ENCODE results near the gene DGCR2. TPM values are rescaled to one million over a fixed set of nuclear protein-coding genes. Genes with fewer than 3 reads are reported as not detected.

The DGCR2 gene
- total RNA-seq, 1 experiment from 2014 or later, result 42.9 TPM

DNA sequence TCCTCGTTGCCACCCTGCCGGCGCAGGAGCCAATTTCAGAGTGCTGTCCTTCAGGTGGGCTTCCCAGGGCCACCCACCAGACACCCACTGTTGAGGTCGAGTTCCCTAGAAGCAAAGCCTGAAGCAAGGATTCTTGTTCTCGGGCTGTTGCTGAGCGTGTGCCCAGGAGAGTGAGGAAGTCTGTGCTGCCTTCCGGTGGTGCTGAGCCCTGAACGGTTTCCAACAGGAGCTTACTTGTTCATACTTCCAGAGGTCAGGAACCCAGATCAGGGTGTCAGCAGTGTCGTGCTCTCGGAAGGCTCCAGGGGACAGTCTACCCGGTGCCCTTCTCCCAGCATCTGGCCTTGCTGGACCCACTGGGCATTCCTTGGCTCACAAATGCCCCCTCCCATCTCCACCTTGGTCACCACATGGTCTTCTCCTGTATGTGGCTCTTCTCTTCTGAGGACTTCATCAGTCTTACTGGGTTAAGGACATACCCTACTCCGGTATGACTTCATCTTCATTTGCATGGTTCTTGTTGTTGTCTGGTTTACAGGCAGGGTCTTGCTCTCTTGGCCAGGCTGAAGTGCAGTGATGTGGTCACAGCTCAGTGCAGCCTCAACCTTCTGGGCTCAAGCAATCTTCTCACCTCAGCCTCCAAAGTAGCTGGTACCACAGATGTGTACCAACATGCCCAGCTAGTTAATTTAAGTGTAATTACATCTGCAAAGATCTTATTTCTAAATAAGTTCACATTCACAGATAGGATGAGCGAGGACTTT is 45.1 kb upstream of the DGCR2 start:
- BruUV-seq (replicated peaks), result no TSS peak
- Histone ChIP-seq H4K20me1 (ENCODE audit: insufficient read depth) (no peaks in the 10 kb centered on the region), H3K4me1 (ENCODE audit: control insufficient read depth in 1 of 2, insufficient read depth in 2 of 2, low read length in 2 of 2) (peaks cover 0 to 12% of the 10 kb centered on the region in 2 experiments; a peak in 1 of 4 replicates), H3K9me3 (ENCODE audit: control insufficient read depth in 1 of 2, insufficient read depth in 1 of 2, low read depth in 1 of 2, low read length in 2 of 2) (no peaks in the 10 kb centered on the region), H3K27me3 (ENCODE audit: insufficient read depth, low read length) (peaks cover 12% of the 10 kb centered on the region), H3K9me2 (ENCODE audit: insufficient read depth) (no peaks in the 10 kb centered on the region), H3K4me2 (ENCODE audit: low read length) (no peak overlapping the region), H3K4me3 (replicated peaks in 1 of 2; ENCODE audit: low read depth in 1 of 2, low read length in 2 of 2) (no peak overlapping the region), H2AFZ (ENCODE audit: low read depth, low read length, poor library complexity, severe bottlenecking) (no peak overlapping the region), H3K79me2 (ENCODE audit: insufficient read depth, low read length) (peaks cover 9% of the 10 kb centered on the region), H3K36me3 (ENCODE audit: control insufficient read depth in 1 of 2, insufficient read depth in 2 of 2, low read length in 2 of 2) (no peaks in the 10 kb centered on the region), H3K27ac (ENCODE audit: low read depth, low read length) (no peak overlapping the region), H3K9ac (ENCODE audit: low read length) (no peak overlapping the region)
- RAD21 ChIA-PET (ENCODE audit: low non-redundant PET in 1 of 2, low total read pairs in 2 of 2, uncharacterized antibody in 2 of 2, unreplicated experiment in 2 of 2), result no interaction called here
- intact Hi-C loops (cut with micrococcal nuclease), result no loop called here
- POLR2A ChIA-PET, result interaction anchor here (1.7 kb wide), 1 partner anchor 11 kb away, joined by 4 read pairs; the partner anchor contains the start of gene SLC25A1
- ATAC-seq, result no peak
- DNase-seq (ENCODE audit: low read depth, low spot score), result no peak
- CTCF ChIA-PET, result interaction anchor here (1.3 kb wide), 1 partner anchor 463 kb away, joined by 3 read pairs; no protein-coding TSS in a partner anchor
- TF ChIP-seq EGR1 (IDR thresholded peaks at IDR 0.05; ENCODE audit: low read depth), result no peak
- TF ChIP-seq, protein P1, sequence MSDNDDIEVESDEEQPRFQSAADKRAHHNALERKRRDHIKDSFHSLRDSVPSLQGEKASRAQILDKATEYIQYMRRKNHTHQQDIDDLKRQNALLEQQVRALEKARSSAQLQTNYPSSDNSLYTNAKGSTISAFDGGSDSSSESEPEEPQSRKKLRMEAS (IDR thresholded peaks at IDR 0.05), result no peak
- TF ChIP-seq POLR2A (IDR thresholded peaks at IDR 0.05; ENCODE audit: borderline replicate concordance, extremely low read depth, insufficient read depth, insufficient read length), result no peak
- TF ChIP-seq SP1 (IDR thresholded peaks at IDR 0.05; ENCODE audit: low read depth), result no peak
- TF ChIP-seq ZNF274 (IDR thresholded peaks at IDR 0.05; ENCODE audit: low read depth, low read length), result no peak
- TF ChIP-seq ZFX (IDR thresholded peaks at IDR 0.05), result no peak
- no peak for TF ChIP-seq ELF1 (IDR thresholded peaks at IDR 0.05; ENCODE audit: borderline replicate concordance, low read depth)
- TF ChIP-seq CBX3 (IDR thresholded peaks at IDR 0.05; ENCODE audit: low read depth), result no peak
- TF ChIP-seq TCF7L2 (IDR thresholded peaks at IDR 0.05; ENCODE audit: borderline replicate concordance, extremely low read depth, insufficient read depth, insufficient read length), result no peak
- TF ChIP-seq, protein P2, sequence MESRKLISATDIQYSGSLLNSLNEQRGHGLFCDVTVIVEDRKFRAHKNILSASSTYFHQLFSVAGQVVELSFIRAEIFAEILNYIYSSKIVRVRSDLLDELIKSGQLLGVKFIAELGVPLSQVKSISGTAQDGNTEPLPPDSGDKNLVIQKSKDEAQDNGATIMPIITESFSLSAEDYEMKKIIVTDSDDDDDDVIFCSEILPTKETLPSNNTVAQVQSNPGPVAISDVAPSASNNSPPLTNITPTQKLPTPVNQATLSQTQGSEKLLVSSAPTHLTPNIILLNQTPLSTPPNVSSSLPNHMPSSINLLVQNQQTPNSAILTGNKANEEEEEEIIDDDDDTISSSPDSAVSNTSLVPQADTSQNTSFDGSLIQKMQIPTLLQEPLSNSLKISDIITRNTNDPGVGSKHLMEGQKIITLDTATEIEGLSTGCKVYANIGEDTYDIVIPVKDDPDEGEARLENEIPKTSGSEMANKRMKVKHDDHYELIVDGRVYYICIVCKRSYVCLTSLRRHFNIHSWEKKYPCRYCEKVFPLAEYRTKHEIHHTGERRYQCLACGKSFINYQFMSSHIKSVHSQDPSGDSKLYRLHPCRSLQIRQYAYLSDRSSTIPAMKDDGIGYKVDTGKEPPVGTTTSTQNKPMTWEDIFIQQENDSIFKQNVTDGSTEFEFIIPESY (IDR thresholded peaks at IDR 0.05; ENCODE audit: extremely low read depth, insufficient replicate concordance, low read length), result no peak
- TF ChIP-seq RAD21 (IDR thresholded peaks at IDR 0.05; ENCODE audit: low read depth), result no peak
- TF ChIP-seq, protein P3, sequence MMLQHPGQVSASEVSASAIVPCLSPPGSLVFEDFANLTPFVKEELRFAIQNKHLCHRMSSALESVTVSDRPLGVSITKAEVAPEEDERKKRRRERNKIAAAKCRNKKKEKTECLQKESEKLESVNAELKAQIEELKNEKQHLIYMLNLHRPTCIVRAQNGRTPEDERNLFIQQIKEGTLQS (IDR thresholded peaks at IDR 0.05), result no peak
- no peak for TF ChIP-seq JUND (IDR thresholded peaks at IDR 0.05)
- no peak for TF ChIP-seq SIN3A (IDR thresholded peaks at IDR 0.05; ENCODE audit: low read depth)
- no peak for TF ChIP-seq FOSL1 (IDR thresholded peaks at IDR 0.05; ENCODE audit: low read depth)
- TF ChIP-seq, protein P4, sequence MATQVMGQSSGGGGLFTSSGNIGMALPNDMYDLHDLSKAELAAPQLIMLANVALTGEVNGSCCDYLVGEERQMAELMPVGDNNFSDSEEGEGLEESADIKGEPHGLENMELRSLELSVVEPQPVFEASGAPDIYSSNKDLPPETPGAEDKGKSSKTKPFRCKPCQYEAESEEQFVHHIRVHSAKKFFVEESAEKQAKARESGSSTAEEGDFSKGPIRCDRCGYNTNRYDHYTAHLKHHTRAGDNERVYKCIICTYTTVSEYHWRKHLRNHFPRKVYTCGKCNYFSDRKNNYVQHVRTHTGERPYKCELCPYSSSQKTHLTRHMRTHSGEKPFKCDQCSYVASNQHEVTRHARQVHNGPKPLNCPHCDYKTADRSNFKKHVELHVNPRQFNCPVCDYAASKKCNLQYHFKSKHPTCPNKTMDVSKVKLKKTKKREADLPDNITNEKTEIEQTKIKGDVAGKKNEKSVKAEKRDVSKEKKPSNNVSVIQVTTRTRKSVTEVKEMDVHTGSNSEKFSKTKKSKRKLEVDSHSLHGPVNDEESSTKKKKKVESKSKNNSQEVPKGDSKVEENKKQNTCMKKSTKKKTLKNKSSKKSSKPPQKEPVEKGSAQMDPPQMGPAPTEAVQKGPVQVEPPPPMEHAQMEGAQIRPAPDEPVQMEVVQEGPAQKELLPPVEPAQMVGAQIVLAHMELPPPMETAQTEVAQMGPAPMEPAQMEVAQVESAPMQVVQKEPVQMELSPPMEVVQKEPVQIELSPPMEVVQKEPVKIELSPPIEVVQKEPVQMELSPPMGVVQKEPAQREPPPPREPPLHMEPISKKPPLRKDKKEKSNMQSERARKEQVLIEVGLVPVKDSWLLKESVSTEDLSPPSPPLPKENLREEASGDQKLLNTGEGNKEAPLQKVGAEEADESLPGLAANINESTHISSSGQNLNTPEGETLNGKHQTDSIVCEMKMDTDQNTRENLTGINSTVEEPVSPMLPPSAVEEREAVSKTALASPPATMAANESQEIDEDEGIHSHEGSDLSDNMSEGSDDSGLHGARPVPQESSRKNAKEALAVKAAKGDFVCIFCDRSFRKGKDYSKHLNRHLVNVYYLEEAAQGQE (IDR thresholded peaks at IDR 0.05; ENCODE audit: low read depth), result no peak
